H9 (cell line): ENCODE results near the gene GANAB. TPM values are rescaled to one million over a fixed set of nuclear protein-coding genes. Genes with fewer than 3 reads are reported as not detected.
A peak's percentile ranks its signal among the peaks of the same experiment; 100 is the strongest.

Experiments used
- DNase-seq: peaks from one replicate; pipeline ENCODE4 v3.0.0-alpha.2; 2017
- H2AFZ ChIP-seq: one replicate; pipeline ENCODE4 v1.6.1; 2013; ENCODE audit warnings: mild to moderate bottlenecking, low read length, control low read depth, moderate library complexity
- H2AK5ac ChIP-seq: 2 replicates; pipeline ENCODE4 v1.6.1; 2013; ENCODE audit warnings: low read length, control low read depth, mixed read lengths; ENCODE audit not compliant: insufficient read length
- H2BK120ac ChIP-seq: one replicate; pipeline ENCODE4 v1.6.1; 2013; ENCODE audit warnings: low read depth, mild to moderate bottlenecking, low read length, control low read depth, inconsistent platforms; ENCODE audit not compliant: poor library complexity, severe bottlenecking
- H2BK12ac ChIP-seq: 2 replicates; pipeline ENCODE4 v1.6.1; 2013; ENCODE audit warnings: low read length, control low read depth, mixed read lengths, low read depth; ENCODE audit not compliant: insufficient read length
- H2BK15ac ChIP-seq: 2 replicates; pipeline ENCODE4 v1.6.1; 2013; ENCODE audit warnings: low read depth, low read length, control low read depth
- H2BK20ac ChIP-seq: one replicate; pipeline ENCODE4 v1.6.1; 2013; ENCODE audit warnings: low read depth, mild to moderate bottlenecking, low read length, control low read depth, inconsistent platforms; ENCODE audit not compliant: poor library complexity, severe bottlenecking
- H2BK5ac ChIP-seq: 2 replicates; pipeline ENCODE4 v1.6.1; 2013; ENCODE audit warnings: low read length, control low read depth, mixed read lengths; ENCODE audit not compliant: insufficient read length
- H3K14ac ChIP-seq: 2 replicates; pipeline ENCODE4 v1.6.1; 2013; ENCODE audit warnings: low read length, control low read depth; ENCODE audit not compliant: insufficient read depth
- H3K18ac ChIP-seq: 2 replicates; pipeline ENCODE4 v1.6.1; 2013; ENCODE audit warnings: low read depth, mild to moderate bottlenecking, mixed read lengths, low read length, control low read depth; ENCODE audit not compliant: insufficient read length
- H3K23ac ChIP-seq: 2 replicates; pipeline ENCODE4 v1.6.1; 2013; ENCODE audit warnings: low read length, control low read depth, mixed read lengths, low read depth; ENCODE audit not compliant: insufficient read length
- H3K23me2 ChIP-seq: 2 replicates; pipeline ENCODE4 v1.6.1; 2013; ENCODE audit warnings: low read depth, mild to moderate bottlenecking, mixed read lengths, low read length, control low read depth; ENCODE audit not compliant: insufficient read length, poor library complexity, severe bottlenecking
- H3K27ac ChIP-seq: 2 replicates; pipeline ENCODE4 v1.5.1; 2013; ENCODE audit warnings: low read length, control low read depth, mixed read lengths, low read depth; ENCODE audit not compliant: insufficient read length
- H3K27me3 ChIP-seq: 2 replicates; pipeline ENCODE4 v1.6.1; 2013; ENCODE audit warnings: low read length, control low read depth, inconsistent platforms; ENCODE audit not compliant: insufficient read depth
- H3K4ac ChIP-seq: 2 replicates; pipeline ENCODE4 v1.6.1; 2013; ENCODE audit warnings: low read depth, mild to moderate bottlenecking, control low read depth, inconsistent platforms, low read length, moderate library complexity
- H3K4me1 ChIP-seq: 2 replicates; pipeline ENCODE4 v1.6.1; 2013; ENCODE audit warnings: low read length, control low read depth, inconsistent platforms; ENCODE audit not compliant: insufficient read depth
- H3K4me2 ChIP-seq: 2 replicates; pipeline ENCODE4 v1.6.1; 2013; ENCODE audit warnings: low read length, control low read depth, mixed read lengths; ENCODE audit not compliant: insufficient read length, insufficient read depth
- H3K56ac ChIP-seq: 2 replicates; pipeline ENCODE4 v1.6.1; 2013; ENCODE audit warnings: low read depth, mild to moderate bottlenecking, mixed read lengths, low read length, control low read depth; ENCODE audit not compliant: insufficient read length
- H3K79me1 ChIP-seq: 2 replicates; pipeline ENCODE4 v1.6.1; 2013; ENCODE audit warnings: low read depth, mild to moderate bottlenecking, moderate library complexity, low read length, control low read depth, inconsistent platforms; ENCODE audit not compliant: insufficient read depth, poor library complexity, severe bottlenecking
- H3K79me2 ChIP-seq: 2 replicates; pipeline ENCODE4 v1.6.1; 2013; ENCODE audit warnings: low read length, control low read depth, inconsistent platforms; ENCODE audit not compliant: insufficient read depth
- H3K9ac ChIP-seq: 2 replicates; pipeline ENCODE4 v1.6.1; 2013; ENCODE audit warnings: low read length, control low read depth, mixed read lengths; ENCODE audit not compliant: insufficient read length; ENCODE audit errors: extremely low read depth
- H3K9me3 ChIP-seq: one replicate; pipeline ENCODE4 v1.6.1; 2013; ENCODE audit warnings: low read depth, low read length, inconsistent platforms; ENCODE audit not compliant: control insufficient read depth
- H3T11ph ChIP-seq: one replicate; pipeline ENCODE4 v1.6.1; 2013; ENCODE audit warnings: mild to moderate bottlenecking, low read length, control low read depth, inconsistent platforms
- H4K20me1 ChIP-seq: one replicate; pipeline ENCODE4 v1.6.1; 2013; ENCODE audit not compliant: control insufficient read depth, insufficient read length, insufficient read depth
- H4K5ac ChIP-seq: 2 replicates; pipeline ENCODE4 v1.6.1; 2013; ENCODE audit warnings: low read depth, mild to moderate bottlenecking, mixed read lengths, low read length, control low read depth; ENCODE audit not compliant: insufficient read length
- H4K8ac ChIP-seq: replicated peaks from 2 replicates; pipeline ENCODE4 v1.6.1; 2013; ENCODE audit warnings: low read length, control low read depth, mixed read lengths, low read depth; ENCODE audit not compliant: insufficient read length
- H4K91ac ChIP-seq: 2 replicates; pipeline ENCODE4 v1.6.1; 2013; ENCODE audit warnings: low read depth, mild to moderate bottlenecking, moderate library complexity, mixed read lengths, low read length, control low read depth; ENCODE audit not compliant: insufficient read length
- H3K27ac Mint-ChIP-seq, 3 experiments: 2 replicates in 2 of 3; 3 replicates in 1 of 3; pipeline ENCODE4 v1.8.0; 2020 to 2021; ENCODE audit warnings: mixed read lengths in 3 of 3, mild to moderate bottlenecking in 1 of 3, moderate library complexity in 1 of 3
- H3K27me3 Mint-ChIP-seq: 2 replicates; pipeline ENCODE4 v1.8.0; 2021; ENCODE audit warnings: low read depth, mild to moderate bottlenecking, moderate library complexity, mixed read lengths
- H3K36me3 Mint-ChIP-seq, 3 experiments: 2 replicates in 2 of 3; 3 replicates in 1 of 3; pipeline ENCODE4 v1.8.0; 2020 to 2021; ENCODE audit warnings: low read depth in 3 of 3, mixed read lengths in 3 of 3; ENCODE audit not compliant: insufficient read depth in 1 of 3
- H3K4me1 Mint-ChIP-seq, 2 experiments: 2 replicates each; pipeline ENCODE4 v1.8.0; 2020; ENCODE audit warnings: mixed read lengths in 2 of 2
- H3K4me3 Mint-ChIP-seq, 2 experiments: 2 replicates in 1 of 2; 3 replicates in 1 of 2; pipeline ENCODE4 v1.8.0; 2020 to 2021; ENCODE audit warnings: mild to moderate bottlenecking in 2 of 2, mixed read lengths in 2 of 2, moderate library complexity in 1 of 2
- H3K9me3 Mint-ChIP-seq, 2 experiments: 2 replicates in 1 of 2; 3 replicates in 1 of 2; pipeline ENCODE4 v1.8.0; 2020; ENCODE audit warnings: mild to moderate bottlenecking in 2 of 2, mixed read lengths in 2 of 2, moderate library complexity in 1 of 2
- CTCF ChIP-seq: fragments of 200-600 bp; sonication (generic); conservative IDR thresholded peaks from 3 replicates; pipeline ENCODE4 v1.8.0; 2021; ENCODE audit warnings: antibody characterized with exemption, mild to moderate bottlenecking
- WGBS: extraction: QIAGEN DNeasy Blood & Tissue Kit; methylation state at CpG from one replicate; pipeline ENCODE4 v1.1.7; 2013; ENCODE audit warnings: missing lambda C conversion rate, low lambda C conversion rate, mixed read lengths; ENCODE audit not compliant: insufficient read length; ENCODE audit errors: extremely low coverage; 5-methylcytosine and 5-hydroxymethylcytosine counted together
- total RNA-seq: library from RNA; stranded (reverse); gene quantifications from 2 replicates; pipeline ENCODE4 v1.2.1, GENCODE V29; 2021

The GANAB gene
- total RNA-seq, 1 experiment from 2014 or later = 387 TPM

GRCh38 chr11:62673196-62673525 is 26.7 kb upstream of the GANAB start:
- H2BK12ac ChIP-seq = no peak overlapping the region
- H2AK5ac ChIP-seq = no peak overlapping the region
- peaks cover 16 to 52% (median 43%) of the 10 kb centered on the region in 3 experiments; a peak in 6 of 7 replicates for H3K36me3 Mint-ChIP-seq
- peaks cover 24 to 31% of the 10 kb centered on the region in 2 experiments for H3K4me1 Mint-ChIP-seq
- DNase-seq = no peak
- H4K8ac ChIP-seq = no peak overlapping the region
- H3K27me3 ChIP-seq = no peaks in the 10 kb centered on the region
- no peak overlapping the region for H3T11ph ChIP-seq
- H3K56ac ChIP-seq = no peak overlapping the region
- no peaks in the 10 kb centered on the region for H3K79me2 ChIP-seq
- H4K5ac ChIP-seq = no peak overlapping the region
- no peak overlapping the region for H2BK20ac ChIP-seq
- no peak overlapping the region for H2BK5ac ChIP-seq
- no peak overlapping the region for H4K91ac ChIP-seq
- no peak overlapping the region for H2BK120ac ChIP-seq
- no peak overlapping the region for H2AFZ ChIP-seq
- peak overlapping the region; percentile 92 to 99; a peak in 4 of 5 replicates for H3K4me3 Mint-ChIP-seq
- H3K23me2 ChIP-seq = peaks cover 6% of the 10 kb centered on the region
- H3K14ac ChIP-seq = no peak overlapping the region
- no peak overlapping the region for H3K18ac ChIP-seq
- H3K79me1 ChIP-seq = no peaks in the 10 kb centered on the region
- no peaks in the 10 kb centered on the region for H3K9me3 Mint-ChIP-seq
- H3K23ac ChIP-seq = no peak overlapping the region
- no peaks in the 10 kb centered on the region; the same call in 1 of the 2 replicates for H3K27me3 Mint-ChIP-seq
- TF ChIP-seq CTCF = no peak
- WGBS = no CpG with 5 or more reads among the region's 2 CpGs
- H2BK15ac ChIP-seq = no peak overlapping the region
- no peaks in the 10 kb centered on the region for H3K9me3 ChIP-seq
- no peak overlapping the region for H3K9ac ChIP-seq
- H3K27ac Mint-ChIP-seq = no peak overlapping the region
- no peak overlapping the region for H3K4ac ChIP-seq
- no peak overlapping the region for H3K27ac ChIP-seq
- H4K20me1 ChIP-seq = no peaks in the 10 kb centered on the region
- peak overlapping the region; percentile 83 for H3K4me2 ChIP-seq
- H3K4me1 ChIP-seq = no peaks in the 10 kb centered on the region
